Dendritic cell treated with granulocyte-macrophage colony-stimulating factor and Interleukin-4, amounts not matched to agents 40 ng/mL and 50 ng/mL, for 4 days (primary cell): ENCODE measurements around the gene FARP2.

Experiments used
- H3K27ac Mint-ChIP-seq: one replicate; pipeline ENCODE4 v1.8.0; 2022; ENCODE audit warnings: mild to moderate bottlenecking, mixed read lengths
- H3K27me3 Mint-ChIP-seq: one replicate; pipeline ENCODE4 v1.8.0; 2022; ENCODE audit warnings: mild to moderate bottlenecking, mixed read lengths
- H3K36me3 Mint-ChIP-seq: one replicate; pipeline ENCODE4 v1.8.0; 2022; ENCODE audit warnings: low read depth, mixed read lengths
- H3K4me1 Mint-ChIP-seq: one replicate; pipeline ENCODE4 v1.8.0; 2022; ENCODE audit warnings: low read depth, mixed read lengths
- H3K4me3 Mint-ChIP-seq: one replicate; pipeline ENCODE4 v1.8.0; 2022; ENCODE audit warnings: mild to moderate bottlenecking, moderate library complexity, mixed read lengths
- H3K9me3 Mint-ChIP-seq: one replicate; pipeline ENCODE4 v1.8.0; 2022; ENCODE audit warnings: mixed read lengths
- intact Hi-C: fragments of 100-400 bp; cut with micrococcal nuclease; formaldehyde crosslinking; loops from one replicate; pipeline ENCODE4 v1.15.0; 2022

FARP2 gene

GRCh38 chr2:241535871-241536655, 180.0 kb downstream of the FARP2 start:
- Mint-ChIP-seq H3K9me3 (no peaks in the 10 kb centered on the region), H3K4me1 (peaks cover 7% of the 10 kb centered on the region), H3K27ac (no peak overlapping the region), H3K27me3 (peaks cover 38% of the 10 kb centered on the region), H3K36me3 (no peaks in the 10 kb centered on the region), H3K4me3 (no peak overlapping the region)
- intact Hi-C loops: no loop called here

GRCh38 chr2:241538838-241539615, 182.9 kb downstream of the FARP2 start:
- intact Hi-C loops: no loop called here
- H3K9me3 Mint-ChIP-seq: no peaks in the 10 kb centered on the region
- no peaks in the 10 kb centered on the region for H3K36me3 Mint-ChIP-seq
- H3K4me1 Mint-ChIP-seq: peaks cover 7% of the 10 kb centered on the region
- H3K27me3 Mint-ChIP-seq: peaks cover 55% of the 10 kb centered on the region
- H3K4me3 Mint-ChIP-seq: no peak overlapping the region
- H3K27ac Mint-ChIP-seq: no peak overlapping the region

GRCh38 chr2:241539616-241540374, 183.7 kb downstream of the FARP2 start:
- Mint-ChIP-seq H3K9me3 (no peaks in the 10 kb centered on the region), H3K4me1 (peaks cover 7% of the 10 kb centered on the region), H3K36me3 (no peaks in the 10 kb centered on the region), H3K4me3 (no peak overlapping the region), H3K27ac (no peak overlapping the region), H3K27me3 (peaks cover 51% of the 10 kb centered on the region)
- intact Hi-C loops: no loop called here

GRCh38 chr2:241540401-241540770, 184.3 kb downstream of the FARP2 start:
- Mint-ChIP-seq H3K9me3 (no peaks in the 10 kb centered on the region), H3K4me1 (peaks cover 7% of the 10 kb centered on the region), H3K27me3 (peaks cover 51% of the 10 kb centered on the region), H3K4me3 (peak overlapping the region; percentile 57), H3K36me3 (no peaks in the 10 kb centered on the region), H3K27ac (no peak overlapping the region)
- intact Hi-C loops: no loop called here

GRCh38 chr2:241540771-241541561, 184.9 kb downstream of the FARP2 start:
- intact Hi-C loops: no loop called here
- H3K27me3 Mint-ChIP-seq: peaks cover 50% of the 10 kb centered on the region
- H3K36me3 Mint-ChIP-seq: no peaks in the 10 kb centered on the region
- H3K4me1 Mint-ChIP-seq: peaks cover 7% of the 10 kb centered on the region
- peak overlapping the region; percentile 57 for H3K4me3 Mint-ChIP-seq
- no peaks in the 10 kb centered on the region for H3K9me3 Mint-ChIP-seq
- no peak overlapping the region for H3K27ac Mint-ChIP-seq

- intact Hi-C loops: no loop called here
- peaks cover 7% of the 10 kb centered on the region for H3K4me1 Mint-ChIP-seq
- peaks cover 49% of the 10 kb centered on the region for H3K27me3 Mint-ChIP-seq
- H3K36me3 Mint-ChIP-seq: no peaks in the 10 kb centered on the region
- H3K4me3 Mint-ChIP-seq: no peak overlapping the region
- no peak overlapping the region for H3K27ac Mint-ChIP-seq
- H3K9me3 Mint-ChIP-seq: no peaks in the 10 kb centered on the region
Measured at GRCh38 chr2:241541564-241542277, 185.6 kb downstream of the FARP2 start.

GRCh38 chr2:241542278-241542605, 186.2 kb downstream of the FARP2 start:
- Mint-ChIP-seq H3K36me3 (no peaks in the 10 kb centered on the region), H3K27me3 (peaks cover 49% of the 10 kb centered on the region), H3K27ac (no peak overlapping the region), H3K9me3 (no peaks in the 10 kb centered on the region), H3K4me1 (peaks cover 7% of the 10 kb centered on the region), H3K4me3 (no peak overlapping the region)
- intact Hi-C loops: no loop called here
